Caco-2 (cell line): Measurements from ENCODE around the gene CYTH4. TPM values are rescaled to one million over a fixed set of nuclear protein-coding genes. Genes with fewer than 3 reads are reported as not detected.

Experiments
- BruUV-seq: library from RNA; stranded (reverse); fragments of 400-500 nt; replicated peaks from 2 replicates; lab custom pipeline; 2021; lab: Mats Ljungman, UMichigan
- CTCF ChIA-PET: fragments of 300-600 bp; sonication (Branson Sonifier 250); formaldehyde crosslinking; loops from one replicate; lab custom pipeline; 2022; ENCODE audit warnings: antibody characterized with exemption; lab: Charles Lee
- POLR2A ChIA-PET: fragments of 300-600 bp; sonication (Branson Sonifier 250); formaldehyde crosslinking; loops from one replicate; lab custom pipeline; 2022; ENCODE audit warnings: antibody characterized with exemption; lab: Charles Lee
- DNase-seq, 2 experiments: peaks; one replicate each; pipeline versions ENCODE4 v3.0.0 to v3.0.0-alpha.2; 2020 to 2022
- H3K27me3 ChIP-seq: replicated peaks from 2 replicates; pipeline ENCODE4 v1.6.0; 2011; ENCODE audit warnings: low read length; ENCODE audit not compliant: control insufficient read depth, insufficient read depth
- H3K36me3 ChIP-seq: 2 replicates; pipeline ENCODE4 v1.5.1; 2011; ENCODE audit warnings: low read length; ENCODE audit not compliant: control insufficient read depth, insufficient read depth
- H3K4me1 ChIP-seq: fragments of 250-450 bp; sonication (Bioruptor Pico); 2 replicates; pipeline ENCODE4 v1.5.1; 2020; ENCODE audit warnings: mild to moderate bottlenecking
- H3K4me3 ChIP-seq: 2 replicates; pipeline ENCODE4 v1.5.1; 2011; ENCODE audit warnings: low read depth, mild to moderate bottlenecking, control low read depth, low read length
- H3K9me3 ChIP-seq: fragments of 250-450 bp; sonication (Bioruptor Pico); 2 replicates; pipeline ENCODE4 v1.5.1; 2020; ENCODE audit warnings: mild to moderate bottlenecking, moderate library complexity
- H3K27ac Mint-ChIP-seq: one replicate; pipeline ENCODE4 v1.8.0; 2022; ENCODE audit warnings: mixed read lengths; ENCODE audit not compliant: unreplicated experiment
- H3K27me3 Mint-ChIP-seq: one replicate; pipeline ENCODE4 v1.8.0; 2022; ENCODE audit warnings: mixed read lengths; ENCODE audit not compliant: insufficient read depth, unreplicated experiment
- H3K36me3 Mint-ChIP-seq: one replicate; pipeline ENCODE4 v1.8.0; 2022; ENCODE audit warnings: mild to moderate bottlenecking, mixed read lengths; ENCODE audit not compliant: insufficient read depth, unreplicated experiment
- H3K4me1 Mint-ChIP-seq: one replicate; pipeline ENCODE4 v1.8.0; 2022; ENCODE audit warnings: low read depth, mixed read lengths; ENCODE audit not compliant: unreplicated experiment
- H3K4me3 Mint-ChIP-seq: one replicate; pipeline ENCODE4 v1.8.0; 2022; ENCODE audit warnings: mild to moderate bottlenecking, moderate library complexity, mixed read lengths; ENCODE audit not compliant: unreplicated experiment
- H3K9me3 Mint-ChIP-seq: one replicate; pipeline ENCODE4 v1.8.0; 2022; ENCODE audit warnings: mixed read lengths; ENCODE audit not compliant: unreplicated experiment
- intact Hi-C: fragments of 100-400 bp; cut with micrococcal nuclease; formaldehyde crosslinking; loops from one replicate; pipeline ENCODE4 v1.10.0; 2022; ENCODE audit not compliant: unreplicated experiment
- total RNA-seq: library from RNA; stranded (reverse); gene quantifications from 2 replicates; pipeline ENCODE4 v1.2.3, GENCODE V29; 2022
- TF ChIP-seq, protein P1 (sequence below), 2 experiments: fragments of 200-600 bp in 1 of 2; IDR thresholded peaks; 1 replicate in 1 of 2; 2 replicates in 1 of 2; pipeline versions ENCODE4 v1.5.1 to v1.8.0; 2011 to 2022; ENCODE audit warnings: antibody characterized with exemption in 1 of 2, control low read depth in 1 of 2, inconsistent platforms in 1 of 2, low read depth in 1 of 2, low read length in 1 of 2, mild to moderate bottlenecking in 1 of 2, moderate library complexity in 1 of 2; ENCODE audit not compliant: insufficient read depth in 1 of 2, severe bottlenecking in 1 of 2, unreplicated experiment in 1 of 2

The CYTH4 gene
- total RNA-seq, 1 experiment from 2014 or later = not detected

DNA sequence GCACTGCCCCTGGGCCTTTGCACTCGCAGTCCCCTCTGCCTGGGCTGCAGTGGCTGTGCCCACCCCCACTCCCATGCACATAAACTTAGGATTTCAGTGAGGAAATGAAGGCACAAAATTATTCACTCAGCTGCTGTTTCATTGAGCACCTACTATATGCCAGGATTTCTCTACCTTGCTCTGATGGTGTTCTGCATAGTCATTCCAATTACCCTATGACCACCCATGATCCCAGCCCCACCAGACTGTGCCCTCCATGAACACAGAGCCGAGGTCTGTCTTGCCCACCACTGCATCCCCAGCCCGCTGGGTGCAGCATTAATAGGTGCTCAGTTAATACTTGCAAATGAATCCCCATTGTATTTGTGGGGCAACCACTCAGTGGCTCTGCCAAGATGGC lies 10.9 kb downstream of the CYTH4 start:
- Histone ChIP-seq H3K36me3 (no peaks in the 10 kb centered on the region), H3K4me3 (no peak overlapping the region), H3K9me3 (no peaks in the 10 kb centered on the region), H3K4me1 (no peaks in the 10 kb centered on the region), H3K27me3 (no peaks in the 10 kb centered on the region)
- Mint-ChIP-seq H3K36me3 (no peaks in the 10 kb centered on the region), H3K27me3 (peaks cover 3% of the 10 kb centered on the region), H3K4me3 (no peak overlapping the region), H3K27ac (no peak overlapping the region), H3K9me3 (no peaks in the 10 kb centered on the region), H3K4me1 (no peaks in the 10 kb centered on the region)
- DNase-seq = no peak
- TF ChIP-seq, protein P1, sequence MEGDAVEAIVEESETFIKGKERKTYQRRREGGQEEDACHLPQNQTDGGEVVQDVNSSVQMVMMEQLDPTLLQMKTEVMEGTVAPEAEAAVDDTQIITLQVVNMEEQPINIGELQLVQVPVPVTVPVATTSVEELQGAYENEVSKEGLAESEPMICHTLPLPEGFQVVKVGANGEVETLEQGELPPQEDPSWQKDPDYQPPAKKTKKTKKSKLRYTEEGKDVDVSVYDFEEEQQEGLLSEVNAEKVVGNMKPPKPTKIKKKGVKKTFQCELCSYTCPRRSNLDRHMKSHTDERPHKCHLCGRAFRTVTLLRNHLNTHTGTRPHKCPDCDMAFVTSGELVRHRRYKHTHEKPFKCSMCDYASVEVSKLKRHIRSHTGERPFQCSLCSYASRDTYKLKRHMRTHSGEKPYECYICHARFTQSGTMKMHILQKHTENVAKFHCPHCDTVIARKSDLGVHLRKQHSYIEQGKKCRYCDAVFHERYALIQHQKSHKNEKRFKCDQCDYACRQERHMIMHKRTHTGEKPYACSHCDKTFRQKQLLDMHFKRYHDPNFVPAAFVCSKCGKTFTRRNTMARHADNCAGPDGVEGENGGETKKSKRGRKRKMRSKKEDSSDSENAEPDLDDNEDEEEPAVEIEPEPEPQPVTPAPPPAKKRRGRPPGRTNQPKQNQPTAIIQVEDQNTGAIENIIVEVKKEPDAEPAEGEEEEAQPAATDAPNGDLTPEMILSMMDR (IDR thresholded peaks at IDR 0.05; ENCODE audit: insufficient read depth in 1 of 2, low read depth in 1 of 2, low read length in 1 of 2, severe bottlenecking in 1 of 2, unreplicated experiment in 1 of 2) = no peak
- intact Hi-C loops = no loop called here
- no TSS peak for BruUV-seq
- ChIA-PET POLR2A (no interaction called here), CTCF (no interaction called here)

DNA sequence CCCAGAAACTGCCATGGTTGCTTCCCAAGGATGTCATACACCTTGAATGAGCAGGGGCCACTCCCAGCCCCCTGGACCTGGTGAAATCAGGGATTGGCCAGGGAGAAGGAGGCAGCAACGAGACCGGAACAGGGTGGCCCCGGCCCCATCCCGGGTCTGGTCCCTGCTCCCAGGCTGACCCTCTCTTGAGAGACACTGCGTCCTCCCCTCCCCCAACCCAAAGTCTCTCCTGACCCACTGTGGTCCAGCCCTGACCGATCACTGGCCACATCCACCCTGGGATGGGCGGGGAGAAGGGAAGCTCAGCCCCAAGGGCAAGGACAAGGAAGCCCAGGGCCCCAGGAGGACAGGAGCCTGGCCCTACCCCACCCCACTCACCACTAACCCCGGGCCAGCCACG lies 12.4 kb downstream of the CYTH4 start:
- no peak overlapping the region for H3K4me3 ChIP-seq
- H3K9me3 ChIP-seq = no peaks in the 10 kb centered on the region
- no peaks in the 10 kb centered on the region for H3K4me1 ChIP-seq
- no peaks in the 10 kb centered on the region for H3K36me3 Mint-ChIP-seq
- DNase-seq = no peak
- intact Hi-C loops = no loop called here
- no peaks in the 10 kb centered on the region for H3K4me1 Mint-ChIP-seq
- no peaks in the 10 kb centered on the region for H3K36me3 ChIP-seq
- no peak overlapping the region for H3K4me3 Mint-ChIP-seq
- H3K9me3 Mint-ChIP-seq = no peaks in the 10 kb centered on the region
- POLR2A ChIA-PET = no interaction called here
- BruUV-seq = no TSS peak
- H3K27me3 ChIP-seq = no peaks in the 10 kb centered on the region
- CTCF ChIA-PET = no interaction called here
- TF ChIP-seq, protein P1 (IDR thresholded peaks at IDR 0.05; ENCODE audit: insufficient read depth in 1 of 2, low read depth in 1 of 2, low read length in 1 of 2, severe bottlenecking in 1 of 2, unreplicated experiment in 1 of 2) = no peak
- H3K27ac Mint-ChIP-seq = no peak overlapping the region
- peaks cover 3% of the 10 kb centered on the region for H3K27me3 Mint-ChIP-seq

GRCh38 chr22:37295213-37295886 lies 13.0 kb downstream of the CYTH4 start:
- Mint-ChIP-seq H3K4me1 (no peaks in the 10 kb centered on the region), H3K4me3 (no peak overlapping the region), H3K27me3 (peaks cover 3% of the 10 kb centered on the region), H3K27ac (no peak overlapping the region), H3K36me3 (no peaks in the 10 kb centered on the region), H3K9me3 (no peaks in the 10 kb centered on the region)
- no TSS peak for BruUV-seq
- TF ChIP-seq, protein P1 (IDR thresholded peaks at IDR 0.05; ENCODE audit: insufficient read depth in 1 of 2, low read depth in 1 of 2, low read length in 1 of 2, severe bottlenecking in 1 of 2, unreplicated experiment in 1 of 2) = no peak
- no peak overlapping the region for H3K4me3 ChIP-seq
- no peaks in the 10 kb centered on the region for H3K36me3 ChIP-seq
- ChIA-PET POLR2A (no interaction called here), CTCF (no interaction called here)
- no peaks in the 10 kb centered on the region for H3K27me3 ChIP-seq
- H3K4me1 ChIP-seq = no peaks in the 10 kb centered on the region
- intact Hi-C loops = no loop called here
- H3K9me3 ChIP-seq = no peaks in the 10 kb centered on the region
- DNase-seq = no peak
